Adrenal gland (tissue), 12 donors: ENCODE results near the gene HMBS. TPM values are rescaled to one million over a fixed set of nuclear protein-coding genes. Genes with fewer than 3 reads are reported as not detected.
A peak's percentile ranks its signal among the peaks of the same experiment; 100 is the strongest.
"Not testable (repeated sequence)": the region's sequence is repeated elsewhere in the genome, so short reads cannot be mapped to it uniquely, and the experiment has no call there.

Source experiments
- DNase-seq, 7 donors: peaks; one replicate each; pipeline ENCODE4 v3.0.0-alpha.2; 2019 to 2020
- H3K27ac ChIP-seq, 5 donors: fragments of 200-600 bp; sonication (generic) in 4 of 5; 1 replicate in 3 of 5; 2 replicates in 2 of 5; pipeline versions ENCODE4 v1.5.1 to v1.8.0; 2016 to 2020; ENCODE audit warnings: mild to moderate bottlenecking in 1 of 5
- H3K27me3 ChIP-seq: fragments of 200-600 bp; 2 replicates; pipeline ENCODE4 v1.8.0; 2021
- H3K36me3 ChIP-seq, 2 donors: fragments of 200-600 bp; replicated peaks in 1 of 2; 1 replicate in 1 of 2; 2 replicates in 1 of 2; pipeline versions ENCODE4 v1.5.1 to v1.8.0; 2018 to 2022
- H3K4me1 ChIP-seq, 2 donors: fragments of 200-600 bp; replicated peaks in 1 of 2; 1 replicate in 1 of 2; 2 replicates in 1 of 2; pipeline versions ENCODE4 v1.5.1 to v1.8.0; 2018 to 2021
- H3K4me3 ChIP-seq, 4 donors: fragments of 200-600 bp; sonication (generic) in 3 of 4; one replicate each; pipeline ENCODE4 v1.5.1; 2016 to 2018
- H3K9me3 ChIP-seq, 3 donors: fragments of 200-600 bp; sonication (generic) in 1 of 3; replicated peaks in 1 of 3; 1 replicate in 2 of 3; 2 replicates in 1 of 3; pipeline versions ENCODE4 v1.5.1 to v1.8.0; 2016 to 2021
- POLR2A ChIP-seq, 2 donors: fragments of 450-650 bp; IDR thresholded peaks; one replicate each; pipeline ENCODE4 v1.6.1; 2017; ENCODE audit warnings: antibody characterized with exemption in 2 of 2, mild to moderate bottlenecking in 2 of 2, moderate library complexity in 1 of 2
- whole genome bisulfite sequencing, 4 donors: extraction: QIAGEN DNeasy Blood & Tissue Kit in 2 of 4; methylation state at CpG; one replicate each; pipeline versions ENCODE4 v1.1.5 to v1.1.7; 2013 to 2017; 5-methylcytosine and 5-hydroxymethylcytosine counted together
- intact Hi-C, 2 donors: fragments of 100-400 bp; cut with DNase I; formaldehyde crosslinking; loops; one replicate each; pipeline versions ENCODE4 v1.14.1 to v1.15.0; 2022 to 2023
- polyA plus RNA-seq, 3 donors: library from polyadenylated mRNA; stranded (reverse); fragments of 200-250 nt in 2 of 3; fragments of 350-450 nt in 1 of 3; fragmentation: Illumina TruSeq in 1 of 3; extraction: RNeasy Lipid Tissue Mini Kit (QIAGEN cat#74804) in 1 of 3; gene quantifications; one replicate each; pipeline ENCODE4 v1.2.3, GENCODE V29; 2013 to 2014
- total RNA-seq, 9 donors: library from RNA; depleted of rRNA in 4 of 9; stranded (reverse); fragments of >200 nt in 4 of 9; fragments of 120-200 nt in 1 of 9; fragmentation: NEBNext Ultra II Directional in 1 of 9; extraction: Animal tissue kit (Norgen Biotek cat#: 25700) in 1 of 9; gene quantifications; one replicate each; pipeline versions ENCODE4 v1.1.0 to v1.2.4, GENCODE V29; 2013 to 2023
- TF ChIP-seq, protein P1 (sequence below), 6 experiments: fragments of 450-650 bp in 4 of 6; fragments of 200-600 bp in 2 of 6; sonication (generic) in 1 of 6; IDR thresholded peaks; 1 replicate in 5 of 6; 2 replicates in 1 of 6; pipeline versions ENCODE4 v1.5.1 to v1.8.0; 2016 to 2021; ENCODE audit warnings: antibody characterized with exemption in 6 of 6, mild to moderate bottlenecking in 2 of 6, moderate library complexity in 1 of 6
- donor health status: healthy with polysubstance abuse.
- donor health status: Bipolar disorder and iron deficiency.
- donor health status: DM: yes; HTN: yes; CAD: no.
- donor health status: DM: no; HTN: no; CAD: no.
- donor health status: DM: no; HTN: no; CAD: no.
- donor health status: DM: yes; HTN: yes; CAD: no.

The HMBS gene
- total and polyA plus RNA-seq, 12 donors = 10.9 to 37.2 (median 29.5) TPM

DNA sequence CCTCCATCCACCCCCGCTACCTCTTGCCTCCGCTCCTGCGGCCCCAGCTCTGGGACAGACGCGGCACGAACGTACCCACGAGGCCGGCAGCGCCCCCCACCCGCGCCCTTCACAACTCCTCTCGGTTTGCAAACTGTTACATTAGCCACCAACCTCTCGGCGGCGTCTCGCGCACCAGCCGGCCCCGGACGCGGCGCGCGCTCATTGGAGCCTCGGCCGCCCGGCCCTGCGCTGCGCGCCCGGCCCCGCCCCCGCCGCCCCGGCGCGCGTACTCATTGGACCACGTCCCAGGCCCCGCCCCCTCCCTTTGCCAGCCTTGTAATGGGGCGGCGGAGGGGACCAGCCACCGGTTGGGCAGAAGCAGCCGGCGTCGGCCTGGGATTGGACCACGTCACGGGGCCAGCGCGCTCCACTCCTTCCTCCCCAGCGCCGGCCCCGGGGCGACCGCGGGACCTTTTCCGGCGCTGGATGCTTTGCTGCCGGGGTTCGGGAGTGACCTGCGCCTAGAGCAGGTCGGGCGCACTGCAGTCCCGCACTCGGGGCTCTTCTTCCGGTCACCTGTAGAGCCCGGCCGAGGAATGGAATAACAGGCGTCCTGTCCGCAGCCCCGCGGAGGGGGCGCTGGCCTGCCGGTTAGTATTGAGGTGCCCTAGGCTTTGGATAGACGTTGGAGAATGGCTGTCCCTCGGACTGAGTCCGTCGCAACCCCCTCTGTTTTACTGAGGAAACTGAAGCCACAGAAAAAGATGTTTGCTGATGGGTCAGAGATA is 27.5 kb upstream of the HMBS start, which contains the start of gene HYOU1:
HYOU1 (minus strand) TSS at position 206 of the 770 bp plus-strand sequence. CDS start 1,045 bp downstream, outside the sequence.
- Histone ChIP-seq H3K4me3 (peak within 1 kb of the TSS; percentile 27 to 86 (median 58)), H3K27ac (peak within 1 kb of the TSS; percentile 84 to 97 (median 91)), H3K36me3 (peaks cover 0 to 32% of the 10 kb centered on the region in 2 donors), H3K9me3 (no peaks in the 10 kb centered on the region), H3K4me1 (peaks cover 6 to 22% of the 10 kb centered on the region in 2 donors), H3K27me3 (no peaks in the 10 kb centered on the region)
- WGBS, 4 donors = 0 to 1% (median 0%) methylated on average over 12 to 79 of the region's 79 CpGs
- peak; percentile 77 to 88 for TF ChIP-seq POLR2A (IDR thresholded peaks at IDR 0.05)
- TF ChIP-seq, protein P1, sequence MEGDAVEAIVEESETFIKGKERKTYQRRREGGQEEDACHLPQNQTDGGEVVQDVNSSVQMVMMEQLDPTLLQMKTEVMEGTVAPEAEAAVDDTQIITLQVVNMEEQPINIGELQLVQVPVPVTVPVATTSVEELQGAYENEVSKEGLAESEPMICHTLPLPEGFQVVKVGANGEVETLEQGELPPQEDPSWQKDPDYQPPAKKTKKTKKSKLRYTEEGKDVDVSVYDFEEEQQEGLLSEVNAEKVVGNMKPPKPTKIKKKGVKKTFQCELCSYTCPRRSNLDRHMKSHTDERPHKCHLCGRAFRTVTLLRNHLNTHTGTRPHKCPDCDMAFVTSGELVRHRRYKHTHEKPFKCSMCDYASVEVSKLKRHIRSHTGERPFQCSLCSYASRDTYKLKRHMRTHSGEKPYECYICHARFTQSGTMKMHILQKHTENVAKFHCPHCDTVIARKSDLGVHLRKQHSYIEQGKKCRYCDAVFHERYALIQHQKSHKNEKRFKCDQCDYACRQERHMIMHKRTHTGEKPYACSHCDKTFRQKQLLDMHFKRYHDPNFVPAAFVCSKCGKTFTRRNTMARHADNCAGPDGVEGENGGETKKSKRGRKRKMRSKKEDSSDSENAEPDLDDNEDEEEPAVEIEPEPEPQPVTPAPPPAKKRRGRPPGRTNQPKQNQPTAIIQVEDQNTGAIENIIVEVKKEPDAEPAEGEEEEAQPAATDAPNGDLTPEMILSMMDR (IDR thresholded peaks at IDR 0.05) = peak in 4 of 6 experiments; percentile 17 to 42 (median 28)
- intact Hi-C loops = loop anchor here in 1 of 2 donors (5.0 kb wide), 1 partner anchor 40 kb away; the partner anchor contains the start of genes RPS25 and TRAPPC4
- peak; percentile 98 to 99 (median 99) for DNase-seq

DNA sequence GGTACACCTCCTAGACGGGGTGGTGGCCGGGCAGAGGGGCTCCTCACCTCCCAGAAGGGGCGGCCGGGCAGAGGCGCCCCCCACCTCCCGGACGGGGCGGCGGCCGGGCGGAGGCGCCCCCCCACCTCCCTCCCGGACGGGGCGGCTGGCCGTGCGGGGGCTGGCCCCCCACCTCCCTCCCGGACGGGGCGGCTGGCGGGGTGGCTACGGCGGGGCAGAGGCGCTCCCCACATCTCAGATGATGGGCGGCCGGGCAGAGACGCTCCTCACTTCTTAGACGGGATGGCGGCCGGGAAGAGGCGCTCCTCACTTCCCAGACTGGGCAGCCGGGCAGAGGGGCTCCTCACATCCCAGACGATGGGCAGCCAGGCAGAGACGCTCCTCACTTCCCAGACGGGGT is 25.6 kb upstream of the HMBS start:
- DNase-seq, H3K4me3 ChIP-seq, H3K27ac ChIP-seq, H3K27me3 ChIP-seq, H3K9me3 ChIP-seq: not testable (repeated sequence)
- WGBS, 4 donors = 87 to 90% (median 90%) methylated on average over 15 to 31 of the region's 35 CpGs; no CpG with 5 or more reads in 1 of the 4 donors
- Histone ChIP-seq H3K4me1 (peaks cover 6 to 22% of the 10 kb centered on the region in 2 donors), H3K36me3 (peaks cover 0 to 12% of the 10 kb centered on the region in 2 donors)
- intact Hi-C loops = loop anchor here in 1 of 2 donors (5.0 kb wide), 1 partner anchor 42 kb away; the partner anchor contains the start of genes RPS25 and TRAPPC4

DNA sequence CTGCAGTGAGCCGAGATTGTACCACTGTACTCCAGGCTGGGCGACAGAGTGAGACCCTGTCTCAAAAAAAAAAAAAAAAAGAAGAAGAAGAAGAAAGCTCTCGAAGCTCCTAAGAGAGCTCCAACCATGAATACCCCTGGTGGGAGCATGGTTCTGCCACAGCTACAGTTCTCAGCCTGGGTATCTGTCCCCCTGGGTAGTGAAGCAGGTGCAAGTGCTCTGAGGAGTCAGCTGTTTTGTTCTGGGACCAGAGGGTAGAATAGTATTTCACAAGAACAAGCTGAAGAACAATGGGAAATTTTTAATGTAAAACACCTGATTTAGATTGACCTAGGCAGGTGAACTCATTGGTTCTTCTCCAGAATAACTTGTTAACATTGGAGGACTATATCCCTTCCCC is 23.4 kb upstream of the HMBS start:
- H3K9me3 ChIP-seq = no peaks in the 10 kb centered on the region
- no peaks in the 10 kb centered on the region for H3K36me3 ChIP-seq
- DNase-seq = no peak
- no peak for TF ChIP-seq POLR2A (IDR thresholded peaks at IDR 0.05)
- TF ChIP-seq, protein P1 (IDR thresholded peaks at IDR 0.05) = no peak
- H3K27ac ChIP-seq = no peak overlapping the region
- H3K4me3 ChIP-seq = no peak overlapping the region
- H3K4me1 ChIP-seq = peaks cover 2 to 10% of the 10 kb centered on the region in 2 donors
- 82 to 100% (median 95%) methylated on average over 3 of the region's 3 CpGs for WGBS, 4 donors
- no peaks in the 10 kb centered on the region for H3K27me3 ChIP-seq
- intact Hi-C loops = no loop called here

DNA sequence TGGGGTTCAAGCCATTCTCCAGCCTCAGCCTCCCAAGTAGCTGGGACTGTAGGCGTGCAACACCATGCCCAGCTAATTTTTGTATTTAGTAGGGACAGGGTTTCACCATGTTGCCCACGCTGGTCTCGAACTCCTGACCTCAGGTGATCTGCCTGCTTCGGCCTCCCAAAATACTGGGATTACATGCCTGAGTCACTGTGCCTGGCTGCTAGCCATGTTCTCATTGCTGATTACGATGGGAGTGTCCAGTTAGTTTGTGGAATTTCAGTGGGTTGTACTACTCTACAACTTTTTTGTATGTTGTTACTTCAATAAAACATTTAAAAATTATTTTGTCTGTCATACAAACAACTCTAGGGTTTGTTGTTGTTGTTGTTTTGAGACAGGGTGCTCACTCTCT is 21.9 kb upstream of the HMBS start:
- WGBS, 4 donors = 50 to 67% (median 52%) methylated on average over 5 of the region's 5 CpGs
- Histone ChIP-seq H3K36me3 (no peaks in the 10 kb centered on the region), H3K27ac (peak overlapping the region in 1 of 5 donors; percentile 47), H3K27me3 (no peaks in the 10 kb centered on the region), H3K9me3 (no peaks in the 10 kb centered on the region), H3K4me3 (no peak overlapping the region), H3K4me1 (peaks cover 6 to 10% of the 10 kb centered on the region in 2 donors)
- DNase-seq = peak; percentile 37 to 83 (median 73)
- intact Hi-C loops = no loop called here
- TF ChIP-seq, protein P1 (IDR thresholded peaks at IDR 0.05) = no peak
- no peak for TF ChIP-seq POLR2A (IDR thresholded peaks at IDR 0.05)
